Right atrium auricular region (tissue), 2 donors: ENCODE results near the gene AGAP6. TPM values are rescaled to one million over a fixed set of nuclear protein-coding genes. Genes with fewer than 3 reads are reported as not detected.
"Not testable (repeated sequence)": the region's sequence is repeated elsewhere in the genome, so short reads cannot be mapped to it uniquely, and the experiment has no call there.

Experiments
- DNase-seq: peaks from one replicate; pipeline ENCODE4 v3.0.0-alpha.2; 2019; ENCODE audit warnings: low spot score
- H3K27ac ChIP-seq, 2 donors: fragments of 200-600 bp; sonication (generic); 1 replicate in 1 of 2; 2 replicates in 1 of 2; pipeline ENCODE4 v1.5.1; 2016 to 2019
- H3K27me3 ChIP-seq, 2 donors: fragments of 200-600 bp; sonication (generic); one replicate each; pipeline versions ENCODE4 v1.5.1 to v1.6.0; 2017 to 2019
- H3K36me3 ChIP-seq: fragments of 200-600 bp; sonication (generic); one replicate; pipeline ENCODE4 v1.5.1; 2016
- H3K4me1 ChIP-seq, 2 donors: fragments of 200-600 bp; sonication (generic); one replicate each; pipeline versions ENCODE4 v1.5.1 to v1.6.0; 2017 to 2019
- H3K4me3 ChIP-seq, 2 donors: fragments of 200-600 bp; sonication (generic); 1 replicate in 1 of 2; 2 replicates in 1 of 2; pipeline ENCODE4 v1.5.1; 2017 to 2019; ENCODE audit warnings: mild to moderate bottlenecking in 1 of 2, moderate library complexity in 1 of 2
- H3K9me3 ChIP-seq, 2 donors: fragments of 200-600 bp; sonication (generic); one replicate each; pipeline ENCODE4 v1.5.1; 2019
- total RNA-seq, 2 donors: library from RNA; depleted of rRNA; stranded (reverse); fragments of >200 nt; gene quantifications; one replicate each; pipeline ENCODE4 v1.1.0, GENCODE V29; 2016

The AGAP6 gene
- total RNA-seq, 2 donors from 2014 or later: 2.6 to 4.5 TPM

GRCh38 chr10:50059946-50060345 is 71.7 kb downstream of the AGAP6 start:
- not testable (repeated sequence) for H3K27me3 ChIP-seq, H3K36me3 ChIP-seq, H3K4me1 ChIP-seq, DNase-seq, H3K9me3 ChIP-seq
- H3K27ac ChIP-seq: peak overlapping the region; percentile 19 to 59
- peak overlapping the region; percentile 20 to 32 for H3K4me3 ChIP-seq

Other genes with a start within 250 kb of the AGAP6 start
- gene OGDHL, start 226.1 kb upstream of the AGAP6 start, total RNA-seq: 1 to 10 TPM; 5.2 to 6.4 TPM
- 10 to 100 TPM; 16.0 to 19.5 TPM for gene PARG, start 46.4 kb upstream of the AGAP6 start, total RNA-seq
- 10 to 100 TPM; 15.3 to 20.7 TPM for gene TIMM23B, start 46.4 kb upstream of the AGAP6 start, total RNA-seq
- gene WASHC2A, start 79.5 kb downstream of the AGAP6 start, total RNA-seq: 100 to 1,000 TPM in 1 of 2 donors, 10 to 100 TPM in 1; 78.9 to 183 TPM